HG02981 (cell line): ENCODE measurements around the gene SSU72.

Experiments
- ATAC-seq: cut with Tn5 transposase; IDR thresholded peaks from one replicate; pipeline ENCODE4 v1.9.1; 2021; ENCODE audit warnings: mild to moderate bottlenecking, moderate library complexity; ENCODE audit not compliant: unreplicated experiment

Gene SSU72

GRCh38 chr1:1612104-1612400 lies 37.4 kb upstream of the SSU72 start:
- ATAC-seq = no peak

- ATAC-seq = no peak
These were observed 36.1 kb upstream of the SSU72 start for GRCh38 chr1:1610796-1611195.

DNA sequence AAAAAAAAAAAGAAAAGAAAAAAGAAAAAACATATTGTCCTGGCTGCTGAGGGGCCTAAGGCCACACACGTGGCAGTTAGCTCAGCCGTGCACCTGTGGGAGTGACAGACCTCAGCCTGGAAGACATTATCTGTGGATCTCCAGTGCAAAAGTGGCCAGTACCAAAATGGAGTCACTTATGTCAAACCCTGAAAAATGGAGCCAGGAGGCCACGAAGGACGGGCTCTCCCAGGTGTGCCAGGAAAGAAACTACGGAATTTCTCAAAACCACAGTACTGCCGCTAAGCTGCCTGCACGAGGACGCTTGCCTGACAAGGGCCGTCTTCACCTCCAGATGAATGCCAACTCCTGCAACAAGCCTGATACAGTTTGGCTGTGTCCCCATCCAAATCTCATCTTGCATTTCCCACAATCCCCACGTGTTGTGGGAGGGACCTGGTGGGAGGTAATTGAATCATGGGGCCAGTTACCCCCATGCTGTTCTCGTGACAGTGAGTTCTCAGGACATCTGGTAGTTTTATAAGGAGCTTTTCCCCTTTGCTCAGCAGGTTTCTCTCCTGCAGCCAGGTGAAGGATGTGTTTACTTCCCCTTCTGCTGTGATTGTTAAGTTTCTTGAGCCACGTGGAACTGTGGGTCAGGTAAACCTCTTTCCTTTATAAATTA lies 35.3 kb upstream of the SSU72 start:
- ATAC-seq = no peak

DNA sequence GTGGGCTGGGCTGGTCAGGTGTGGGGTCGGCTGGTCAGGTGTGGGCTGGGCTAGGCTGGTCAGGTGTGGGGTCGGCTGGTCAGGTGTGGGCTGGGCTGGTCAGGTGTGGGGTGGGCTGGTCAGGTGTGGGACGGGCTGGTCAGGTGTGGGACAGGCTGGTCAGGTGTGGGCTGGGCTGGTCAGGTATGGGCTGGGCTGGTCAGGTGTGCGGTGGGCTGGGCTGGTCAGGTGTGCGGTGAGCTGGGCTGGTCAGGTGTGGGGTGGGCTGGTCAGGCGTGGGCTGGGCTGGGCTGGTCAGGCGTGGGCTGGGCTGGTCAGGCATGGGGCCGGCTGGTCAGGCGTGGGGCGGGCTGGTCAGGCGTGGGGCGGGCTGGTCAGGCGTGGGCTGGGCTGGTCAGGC lies 31.6 kb upstream of the SSU72 start:
- no peak for ATAC-seq

- no peak for ATAC-seq
These were observed 31.1 kb upstream of the SSU72 start for GRCh38 chr1:1605724-1606123.

GRCh38 chr1:1605034-1605591 lies 30.4 kb upstream of the SSU72 start:
- ATAC-seq = no peak

DNA sequence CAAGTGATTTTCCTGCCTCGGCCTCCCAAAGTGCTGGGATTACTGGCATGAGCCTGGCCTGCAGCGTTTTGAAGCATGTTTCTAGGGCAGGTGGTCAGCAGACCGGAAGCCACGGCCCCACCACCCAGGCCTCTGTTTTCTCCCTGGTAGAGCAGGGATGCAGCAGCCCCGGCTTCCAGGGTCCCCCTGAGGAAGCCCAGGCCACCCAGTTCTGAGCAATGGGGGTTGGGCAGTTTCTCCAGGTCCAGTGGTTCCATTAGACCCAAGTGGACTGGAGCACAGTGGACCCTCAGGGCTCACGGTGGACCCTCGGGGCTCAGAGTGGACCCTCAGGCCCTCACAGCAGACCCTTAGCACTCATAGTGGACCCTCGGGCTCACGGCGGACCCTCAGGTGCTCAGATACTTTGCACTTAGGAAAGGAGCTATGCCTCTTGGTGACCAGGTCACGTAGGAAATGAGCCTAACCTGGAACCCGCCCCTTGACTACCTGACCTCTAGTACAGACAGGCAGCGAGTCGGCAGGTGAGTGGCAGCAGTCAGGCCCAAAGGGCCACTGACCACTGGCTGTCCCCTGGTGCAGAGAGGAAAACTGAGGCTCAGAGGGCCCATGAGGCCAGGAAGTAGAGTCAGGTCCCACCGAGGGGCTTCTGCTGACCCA lies 29.8 kb upstream of the SSU72 start:
- ATAC-seq = no peak

GRCh38 chr1:1603671-1604373 lies 29.2 kb upstream of the SSU72 start:
- no peak for ATAC-seq

GRCh38 chr1:1602968-1603506 lies 28.4 kb upstream of the SSU72 start:
- no peak for ATAC-seq

- no peak for ATAC-seq
These were observed 27.8 kb upstream of the SSU72 start for GRCh38 chr1:1602304-1602967.

DNA sequence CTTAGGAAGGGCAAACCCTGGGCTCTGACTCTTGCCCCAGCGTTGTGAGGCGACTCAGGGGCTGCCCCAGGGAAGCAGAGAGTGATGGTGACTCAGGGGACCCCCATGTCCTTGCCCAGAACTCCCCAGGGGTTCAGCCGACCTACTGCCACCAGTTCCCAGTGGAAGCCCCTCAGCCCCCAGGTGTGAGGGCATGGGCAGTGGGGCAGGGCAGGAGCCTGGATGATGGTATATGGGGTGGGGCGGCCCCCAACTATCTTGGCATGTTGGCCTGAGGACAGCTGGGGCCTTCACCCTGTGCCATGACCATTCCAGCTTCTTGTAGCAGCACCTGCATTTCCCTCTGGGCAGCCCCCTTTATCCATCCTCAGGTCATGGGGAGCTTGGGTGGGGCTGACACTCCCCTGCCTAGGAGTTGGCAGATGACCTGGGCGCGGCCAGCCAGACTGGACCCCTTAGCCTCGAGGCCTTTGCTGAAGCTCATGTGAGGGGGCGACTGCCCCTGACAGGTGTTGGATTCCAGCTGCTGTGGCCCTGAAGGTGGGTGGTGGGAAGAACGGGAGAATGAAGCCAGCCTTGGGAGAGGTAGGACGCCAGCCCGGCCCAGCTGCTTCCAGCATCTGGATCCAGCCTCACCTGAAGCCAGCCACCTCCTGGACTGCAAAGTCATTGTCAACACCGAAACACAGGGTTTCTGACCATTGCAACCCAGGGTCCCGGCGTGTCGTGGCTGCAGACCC lies 27.1 kb upstream of the SSU72 start:
- no peak for ATAC-seq

- no peak for ATAC-seq
These were observed 26.3 kb upstream of the SSU72 start for GRCh38 chr1:1600861-1601563.

- no peak for ATAC-seq
These were observed 25.5 kb upstream of the SSU72 start, which contains the start of gene FNDC10 for GRCh38 chr1:1599935-1600860. Gene FNDC10 (minus strand): TSS chr1:1600135. CDS start chr1:1600015, 120 bp downstream.

DNA sequence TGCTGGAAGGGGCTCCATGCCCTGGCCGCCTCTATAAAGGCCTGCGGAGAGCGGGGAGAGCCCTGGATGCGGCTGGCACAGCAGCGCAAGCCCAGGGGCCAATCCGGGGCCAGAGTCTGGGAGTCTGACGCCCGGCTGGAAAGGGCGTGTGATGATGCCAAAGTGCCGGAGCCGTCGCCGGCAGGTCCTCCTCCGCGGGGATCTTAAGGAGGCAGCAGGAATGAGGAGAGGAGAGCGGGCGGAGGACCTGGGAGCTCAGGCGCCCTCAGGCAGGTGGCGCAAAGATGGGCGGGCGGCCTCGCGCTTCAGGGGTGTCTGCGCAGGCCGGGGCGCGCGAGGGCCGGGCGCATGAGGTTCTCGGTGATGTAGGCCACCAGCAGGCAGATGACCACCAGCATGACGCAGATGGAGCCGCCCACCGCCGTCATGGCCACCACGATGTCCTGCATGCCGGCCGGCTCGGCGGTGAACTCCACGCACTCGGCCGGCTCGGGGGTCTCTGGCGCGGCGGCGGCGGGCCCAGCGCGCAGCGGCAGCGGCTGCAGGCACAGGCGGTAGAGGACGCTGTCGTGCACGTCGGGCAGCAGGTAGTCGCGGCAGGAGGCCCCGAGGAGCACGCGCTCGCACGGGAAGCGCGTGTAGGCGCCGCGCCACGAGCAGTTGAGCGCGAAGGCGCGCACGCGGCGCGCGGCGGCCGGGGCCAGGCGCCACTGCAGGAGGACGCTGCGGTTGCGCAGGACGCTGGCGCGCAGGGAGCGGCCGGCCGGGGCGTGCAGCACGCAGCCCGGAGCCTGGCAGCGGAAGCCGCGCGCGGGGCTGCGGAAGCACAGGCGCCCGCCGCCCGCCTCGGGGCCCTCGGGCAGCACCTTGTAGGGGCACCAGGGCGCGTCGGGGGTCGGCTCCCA lies 24.6 kb upstream of the SSU72 start:
- no peak for ATAC-seq

GRCh38 chr1:1598720-1599029 lies 24.0 kb upstream of the SSU72 start:
- ATAC-seq = no peak

GRCh38 chr1:1598051-1598719 lies 23.5 kb upstream of the SSU72 start:
- ATAC-seq = no peak

DNA sequence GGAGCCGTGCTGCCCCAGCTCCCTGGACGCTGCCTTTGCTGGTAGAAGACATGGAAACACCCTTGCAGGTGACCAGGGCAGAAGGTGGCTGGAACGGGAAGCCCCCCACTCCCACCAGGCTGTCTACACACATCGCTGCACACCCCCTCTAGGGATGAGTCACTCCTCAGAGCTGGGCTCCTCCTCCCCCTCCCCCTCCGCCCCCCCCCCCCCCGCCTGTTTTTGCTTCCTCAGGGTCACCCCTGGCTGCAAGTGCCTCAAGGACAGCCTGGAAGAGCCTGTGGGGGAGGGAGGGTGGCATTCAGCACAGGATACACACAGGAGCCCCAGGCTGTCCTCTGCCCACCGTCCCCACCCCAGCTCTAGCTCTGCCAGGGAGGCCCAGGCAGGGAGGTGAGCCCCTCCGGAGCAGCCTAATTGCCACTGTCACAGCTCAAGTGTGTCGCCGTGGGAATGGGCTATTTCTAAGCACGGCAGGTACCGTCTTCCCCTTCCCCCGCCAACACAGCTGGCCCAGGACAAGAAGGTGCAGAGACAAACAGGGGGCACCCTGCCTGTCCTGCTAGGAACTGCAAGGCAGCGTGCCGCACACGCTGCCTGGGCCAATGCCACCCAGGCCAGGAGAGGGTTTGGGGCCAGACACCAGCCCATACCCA lies 22.7 kb upstream of the SSU72 start:
- no peak for ATAC-seq
